NB4 (cell line): ENCODE results near the gene TRMT10C.
A peak's percentile ranks its signal among the peaks of the same experiment; 100 is the strongest.

Experiments
- DNase-seq: peaks from one replicate; pipeline ENCODE4 v3.0.0; 2010; ENCODE audit warnings: low read depth
- H3K4me3 ChIP-seq: one replicate; pipeline ENCODE4 v1.5.1; 2011; ENCODE audit warnings: mild to moderate bottlenecking, low read depth, low read length, moderate library complexity
- CTCF ChIP-seq: IDR thresholded peaks from one replicate; pipeline ENCODE4 v1.5.1; 2012; ENCODE audit warnings: low read depth, low read length
- MAX ChIP-seq: IDR thresholded peaks from 2 replicates; pipeline ENCODE4 v1.6.1; 2011; ENCODE audit warnings: low read depth, low read length
- MYC ChIP-seq: IDR thresholded peaks from 2 replicates; pipeline ENCODE4 v1.6.1; 2011; ENCODE audit warnings: low read depth, low read length
- POLR2A ChIP-seq: IDR thresholded peaks from 2 replicates; pipeline ENCODE4 v1.6.1; 2011; ENCODE audit warnings: mild to moderate bottlenecking; ENCODE audit not compliant: insufficient read length; ENCODE audit errors: extremely low read depth

Gene TRMT10C

GRCh38 chr3:101561630-101562328 is at the start of gene TRMT10C:
Gene TRMT10C (plus strand): TSS chr3:101561868. CDS start chr3:101564782, 2,914 bp downstream.
- DNase-seq = peak; percentile 94
- peak within 1 kb of the TSS; percentile 97 for H3K4me3 ChIP-seq
- TF ChIP-seq CTCF (no peak), MAX (peak; percentile 78), MYC (peak; percentile 84)

GRCh38 chr3:101512396-101512645 is 49.3 kb upstream of the TRMT10C start:
- TF ChIP-seq POLR2A = no peak
- TF ChIP-seq MAX = no peak
- no peak for TF ChIP-seq MYC
- H3K4me3 ChIP-seq = peak overlapping the region; percentile 83
- DNase-seq = no peak

- DNase-seq = peak; percentile 83
- H3K4me3 ChIP-seq = peak within 1 kb of the TSS; percentile 83
- TF ChIP-seq MAX (0 out of 2 replicates have a peak, but pooled peaks have one; percentile 9), MYC (no peak), CTCF (no peak), POLR2A (peak; percentile 16)
These were observed 48.8 kb upstream of the TRMT10C start, which contains the start of gene SENP7 for GRCh38 chr3:101512646-101513418. Gene SENP7 (minus strand): TSS chr3:101513212. CDS start chr3:101513130, 82 bp downstream.

GRCh38 chr3:101513419-101513986 is 48.2 kb upstream of the TRMT10C start:
- peak overlapping the region; percentile 83 for H3K4me3 ChIP-seq
- TF ChIP-seq CTCF (no peak), POLR2A (no peak), MAX (no peak), MYC (no peak)
- peak; percentile 1 for DNase-seq

- DNase-seq = no peak
- H3K4me3 ChIP-seq = no peak overlapping the region
- TF ChIP-seq POLR2A (no peak), CTCF (no peak), MAX (no peak), MYC (no peak)
These were observed 43.2 kb upstream of the TRMT10C start for GRCh38 chr3:101518421-101518871.
